HEK293T (cell line): ENCODE data around the gene HUWE1.

Experiments used
- ELF4 ChIP-seq: fragments of 450-650 bp; IDR thresholded peaks from 2 replicates; pipeline ENCODE4 v1.6.1; 2017; ENCODE audit warnings: antibody characterized with exemption
- LEF1 ChIP-seq: fragments of 450-650 bp; IDR thresholded peaks from 2 replicates; pipeline ENCODE4 v1.6.1; 2017; ENCODE audit warnings: mild to moderate bottlenecking, borderline replicate concordance

DNA sequence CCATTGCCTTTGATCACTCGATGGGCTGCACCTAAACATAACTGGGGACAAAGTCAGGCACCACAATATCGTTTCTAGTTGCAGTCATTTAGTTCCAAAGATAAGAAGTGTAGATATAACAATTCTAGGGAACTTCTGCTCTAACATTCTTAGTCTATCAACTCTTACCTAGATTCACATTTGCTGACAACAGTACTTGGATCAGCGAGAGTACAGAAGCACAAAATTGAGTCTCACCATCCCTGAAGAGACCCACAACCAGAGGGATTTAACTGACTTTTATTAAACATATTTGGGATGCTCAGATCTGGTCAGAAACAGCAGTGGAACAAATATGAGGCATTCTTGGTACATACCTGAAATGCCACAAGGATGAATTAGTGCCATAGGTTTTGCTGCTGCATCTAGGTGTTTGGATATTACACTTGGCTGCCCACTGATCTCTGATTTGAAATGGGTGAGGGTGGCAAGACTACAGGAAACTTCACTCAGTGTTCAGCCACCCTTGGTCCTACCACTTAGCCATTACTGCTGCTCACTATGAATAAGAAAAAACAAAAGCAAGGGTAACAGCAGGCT, 28.9 kb upstream of the HUWE1 start:
- no peak for TF ChIP-seq LEF1
- TF ChIP-seq ELF4 = no peak
